Gastroesophageal sphincter (tissue), 3 donors: ENCODE measurements around the gene UBE2B.

ENCODE experiments used
- CTCF ChIP-seq, 4 experiments: fragments of 200-600 bp in 2 of 4; fragments of 450-650 bp in 2 of 4; sonication (generic) in 1 of 4; IDR thresholded peaks; one replicate each; pipeline ENCODE4 v1.5.1; 2017 to 2019; ENCODE audit warnings: antibody characterized with exemption in 4 of 4, mild to moderate bottlenecking in 2 of 4, moderate library complexity in 2 of 4
- POLR2A ChIP-seq, 2 donors: fragments of 450-650 bp; IDR thresholded peaks; one replicate each; pipeline ENCODE4 v1.6.1; 2017; ENCODE audit warnings: antibody characterized with exemption in 2 of 2, mild to moderate bottlenecking in 2 of 2, moderate library complexity in 1 of 2

- TF ChIP-seq CTCF (IDR thresholded peaks at IDR 0.05) (no peak), POLR2A (IDR thresholded peaks at IDR 0.05) (no peak)
Measured at GRCh38 chr5:134436523-134437339, 65.4 kb downstream of the UBE2B start.
